Hepatocyte (in vitro differentiated cells): Measurements from ENCODE around the gene ERAP2.

ENCODE experiments used
- EZH2 ChIP-seq: fragments of 200-600 bp; sonication (generic); IDR thresholded peaks from 2 replicates; pipeline ENCODE4 v1.6.1; 2016; ENCODE audit warnings: antibody characterized with exemption, mild to moderate bottlenecking, borderline replicate concordance
- EZH2phosphoT487 ChIP-seq: fragments of 200-600 bp; sonication (generic); IDR thresholded peaks from one replicate; pipeline ENCODE4 v1.6.1; 2018; ENCODE audit warnings: antibody characterized with exemption, mild to moderate bottlenecking, low read depth, moderate library complexity; ENCODE audit not compliant: unreplicated experiment, severe bottlenecking
- TF ChIP-seq, protein P1 (sequence below): fragments of 200-600 bp; sonication (generic); IDR thresholded peaks from 2 replicates; pipeline ENCODE4 v1.5.1; 2016; ENCODE audit warnings: antibody characterized with exemption, mild to moderate bottlenecking; ENCODE audit not compliant: poor library complexity

DNA sequence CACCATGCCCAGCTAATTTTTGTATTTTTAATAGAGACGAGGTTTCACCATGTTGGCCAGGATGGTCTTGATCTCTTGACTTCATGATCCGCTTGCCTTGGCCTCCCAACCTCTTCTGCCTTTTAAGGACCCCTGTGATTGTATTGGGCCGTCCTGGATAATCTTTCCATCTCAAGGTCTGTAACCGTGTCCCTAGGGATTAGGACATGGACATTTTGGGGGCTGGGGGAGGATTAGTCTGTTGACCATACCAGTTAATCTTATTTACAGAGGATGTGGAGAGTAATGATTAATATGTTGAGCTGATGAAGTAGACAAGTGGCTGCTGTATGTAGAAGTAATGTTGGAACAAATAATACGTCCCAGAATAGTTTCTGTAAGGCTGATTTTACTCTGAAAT lies 82.7 kb downstream of the ERAP2 start:
- TF ChIP-seq EZH2 (no peak), EZH2phosphoT487 (no peak)
- TF ChIP-seq, protein P1, sequence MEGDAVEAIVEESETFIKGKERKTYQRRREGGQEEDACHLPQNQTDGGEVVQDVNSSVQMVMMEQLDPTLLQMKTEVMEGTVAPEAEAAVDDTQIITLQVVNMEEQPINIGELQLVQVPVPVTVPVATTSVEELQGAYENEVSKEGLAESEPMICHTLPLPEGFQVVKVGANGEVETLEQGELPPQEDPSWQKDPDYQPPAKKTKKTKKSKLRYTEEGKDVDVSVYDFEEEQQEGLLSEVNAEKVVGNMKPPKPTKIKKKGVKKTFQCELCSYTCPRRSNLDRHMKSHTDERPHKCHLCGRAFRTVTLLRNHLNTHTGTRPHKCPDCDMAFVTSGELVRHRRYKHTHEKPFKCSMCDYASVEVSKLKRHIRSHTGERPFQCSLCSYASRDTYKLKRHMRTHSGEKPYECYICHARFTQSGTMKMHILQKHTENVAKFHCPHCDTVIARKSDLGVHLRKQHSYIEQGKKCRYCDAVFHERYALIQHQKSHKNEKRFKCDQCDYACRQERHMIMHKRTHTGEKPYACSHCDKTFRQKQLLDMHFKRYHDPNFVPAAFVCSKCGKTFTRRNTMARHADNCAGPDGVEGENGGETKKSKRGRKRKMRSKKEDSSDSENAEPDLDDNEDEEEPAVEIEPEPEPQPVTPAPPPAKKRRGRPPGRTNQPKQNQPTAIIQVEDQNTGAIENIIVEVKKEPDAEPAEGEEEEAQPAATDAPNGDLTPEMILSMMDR = no peak
